K562 (cell line): ENCODE results near the gene DENND1A. TPM values are rescaled to one million over a fixed set of nuclear protein-coding genes. Genes with fewer than 3 reads are reported as not detected.

Source experiments
- MEIS2 ChIP-seq: fragments of 450-650 bp; IDR thresholded peaks from 2 replicates; pipeline ENCODE4 v1.6.1; 2014; ENCODE audit warnings: mild to moderate bottlenecking; ENCODE audit not compliant: partially characterized antibody
- polyA plus RNA-seq, 8 experiments: library from polyadenylated mRNA; depleted of rRNA in 4 of 8; stranded (reverse) in 5 of 8; unstranded in 3 of 8; fragments of >200 nt; fragmentation: Nextera tagmentation in 2 of 8; fragmentation: Illumina TruSeq in 1 of 8; extraction: Ambion mirVana in 2 of 8; extraction: Trizol in 1 of 8; gene quantifications; 2 replicates each; pipeline versions ENCODE4 v1.2.1 to v1.2.3, GENCODE V29; 2011 to 2014; ENCODE audit warnings: inconsistent platforms in 1 of 8, missing spikeins in 1 of 8
- total RNA-seq, 7 experiments: library from RNA; depleted of rRNA in 6 of 7; stranded (reverse); fragments of >200 nt in 6 of 7; fragmentation: Illumina TruSeq in 2 of 7; extraction: Trizol in 2 of 7; gene quantifications; 2 replicates each; pipeline versions ENCODE4 v1.2.1 to v1.2.3, GENCODE V29; 2011 to 2021; ENCODE audit warnings: low replicate concordance in 1 of 7
- TF ChIP-seq, protein P1 (sequence below), 2 experiments: fragments of 450-650 bp; IDR thresholded peaks; 2 replicates each; pipeline ENCODE4 v1.6.1; 2016; ENCODE audit warnings: mild to moderate bottlenecking in 2 of 2, borderline replicate concordance in 1 of 2, low read depth in 1 of 2, moderate library complexity in 1 of 2

DENND1A gene
- total and polyA plus RNA-seq, 9 of the 15 experiments (the other 6 are each of a cell fraction or from before 2014, with no cell fraction given): 7.6 to 29.5 (median 15.7) TPM

GRCh38 chr9:123426406-123426805 is 503.5 kb downstream of the DENND1A start (continued):
- TF ChIP-seq, protein P1, sequence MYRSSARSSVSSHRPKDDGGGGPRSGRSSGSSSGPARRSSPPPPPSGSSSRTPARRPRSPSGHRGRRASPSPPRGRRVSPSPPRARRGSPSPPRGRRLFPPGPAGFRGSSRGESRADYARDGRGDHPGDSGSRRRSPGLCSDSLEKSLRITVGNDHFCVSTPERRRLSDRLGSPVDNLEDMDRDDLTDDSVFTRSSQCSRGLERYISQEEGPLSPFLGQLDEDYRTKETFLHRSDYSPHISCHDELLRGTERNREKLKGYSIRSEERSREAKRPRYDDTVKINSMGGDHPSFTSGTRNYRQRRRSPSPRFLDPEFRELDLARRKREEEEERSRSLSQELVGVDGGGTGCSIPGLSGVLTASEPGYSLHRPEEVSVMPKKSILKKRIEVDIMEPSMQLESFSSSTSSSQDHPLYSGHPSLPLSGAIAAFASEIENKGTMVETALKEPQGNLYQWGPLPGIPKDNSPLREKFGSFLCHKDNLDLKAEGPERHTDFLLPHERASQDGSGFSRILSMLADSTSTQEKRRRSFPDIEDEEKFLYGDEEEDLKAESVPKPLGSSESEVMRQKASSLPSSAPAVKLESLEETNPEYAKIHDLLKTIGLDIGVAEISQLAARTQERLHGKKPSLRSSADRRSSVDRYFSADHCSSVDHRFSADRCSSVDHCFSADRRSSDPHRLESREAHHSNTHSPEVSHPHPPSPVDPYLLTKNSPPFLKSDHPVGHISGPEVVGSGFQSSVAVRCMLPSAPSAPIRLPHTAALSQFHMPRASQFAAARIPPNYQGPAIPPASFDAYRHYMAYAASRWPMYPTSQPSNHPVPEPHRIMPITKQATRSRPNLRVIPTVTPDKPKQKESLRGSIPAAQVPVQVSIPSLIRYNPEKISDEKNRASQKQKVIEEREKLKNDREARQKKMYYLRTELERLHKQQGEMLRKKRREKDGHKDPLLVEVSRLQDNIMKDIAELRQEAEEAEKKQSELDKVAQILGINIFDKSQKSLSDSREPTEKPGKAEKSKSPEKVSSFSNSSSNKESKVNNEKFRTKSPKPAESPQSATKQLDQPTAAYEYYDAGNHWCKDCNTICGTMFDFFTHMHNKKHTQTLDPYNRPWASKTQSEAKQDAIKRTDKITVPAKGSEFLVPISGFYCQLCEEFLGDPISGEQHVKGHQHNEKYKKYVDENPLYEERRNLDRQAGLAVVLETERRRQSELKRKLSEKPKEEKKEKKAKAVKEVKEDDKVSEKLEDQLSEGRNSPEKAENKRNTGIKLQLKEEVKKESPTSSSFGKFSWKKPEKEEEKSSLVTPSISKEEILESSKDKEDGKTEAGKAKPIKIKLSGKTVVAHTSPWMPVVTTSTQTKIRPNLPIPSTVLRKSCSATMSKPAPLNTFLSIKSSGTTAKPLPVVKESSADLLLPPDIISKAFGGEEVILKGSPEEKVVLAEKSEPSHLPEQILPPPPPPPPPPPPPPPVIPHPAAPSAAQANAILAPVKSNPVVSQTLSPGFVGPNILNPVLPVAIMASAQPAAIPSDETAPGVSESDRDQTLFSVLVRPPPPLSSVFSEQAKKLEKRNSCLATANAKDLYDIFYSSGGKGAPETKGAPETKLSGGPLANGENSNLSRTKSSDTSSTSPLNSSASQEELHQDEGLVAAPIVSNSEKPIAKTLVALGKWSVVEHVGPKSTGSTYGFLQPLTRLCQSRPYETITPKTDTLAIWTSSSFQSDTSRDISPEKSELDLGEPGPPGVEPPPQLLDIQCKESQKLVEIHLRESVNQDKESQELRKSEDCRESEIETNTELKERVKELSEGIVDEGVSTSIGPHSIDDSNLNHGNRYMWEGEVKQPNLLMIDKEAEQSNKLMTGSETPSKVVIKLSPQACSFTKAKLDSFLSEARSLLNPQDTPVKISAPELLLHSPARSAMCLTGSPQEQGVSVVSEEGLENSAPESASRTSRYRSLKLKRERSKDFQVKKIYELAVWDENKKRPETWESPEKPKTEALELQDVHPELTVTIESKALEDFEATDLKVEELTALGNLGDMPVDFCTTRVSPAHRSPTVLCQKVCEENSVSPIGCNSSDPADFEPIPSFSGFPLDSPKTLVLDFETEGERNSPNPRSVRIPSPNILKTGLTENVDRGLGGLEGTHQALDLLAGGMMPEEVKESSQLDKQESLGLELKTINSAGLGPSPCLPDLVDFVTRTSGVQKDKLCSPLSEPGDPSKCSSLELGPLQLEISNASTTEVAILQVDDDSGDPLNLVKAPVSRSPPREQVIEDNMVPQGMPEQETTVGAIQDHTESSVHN (IDR thresholded peaks at IDR 0.05; ENCODE audit: borderline replicate concordance in 1 of 2, low read depth in 1 of 2): no peak
- no peak for TF ChIP-seq MEIS2
